Measurements from ENCODE around the gene CCDC97.

Gene CCDC97

DNA sequence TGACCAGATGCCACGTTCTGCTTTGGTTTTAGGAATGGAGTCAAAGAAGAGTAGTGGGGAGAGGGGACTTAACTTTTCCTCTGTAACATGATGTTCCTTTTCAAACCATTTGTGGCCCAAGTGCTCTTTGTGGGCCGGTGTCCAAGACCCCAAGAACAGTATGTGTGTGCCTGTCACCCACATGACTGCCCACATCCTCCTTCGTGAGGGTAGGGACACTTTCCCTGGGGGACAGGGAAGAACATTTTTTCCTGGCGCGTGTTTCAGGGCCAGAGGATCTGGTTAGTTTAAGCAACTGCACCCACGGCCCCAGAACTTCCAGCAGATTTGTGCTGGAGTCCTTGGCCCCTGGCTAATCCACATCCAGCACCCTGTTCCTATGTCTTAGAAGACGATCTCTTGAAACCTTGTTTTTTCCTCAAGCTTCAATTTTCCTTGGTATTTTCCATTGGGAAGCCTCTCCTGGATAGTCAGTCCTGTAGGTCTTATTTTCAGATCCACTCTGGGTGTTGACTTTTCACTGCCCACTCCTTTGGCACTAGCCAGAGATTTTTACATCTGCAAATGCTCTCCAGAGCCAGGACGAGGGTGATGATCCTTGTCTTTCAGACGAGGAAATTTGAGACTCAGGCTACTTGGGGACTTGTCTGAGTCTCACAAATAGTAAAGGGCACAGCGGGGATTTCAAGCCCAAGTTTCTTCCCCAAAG is 10.8 kb upstream of the CCDC97 start:
- no peak for DNase-seq

- no peak for DNase-seq
Observed at GRCh38 chr19:41299755-41300089, 10.2 kb upstream of the CCDC97 start.

- DNase-seq: peak; percentile 30
Observed at GRCh38 chr19:41300555-41300954, 9.4 kb upstream of the CCDC97 start.

DNA sequence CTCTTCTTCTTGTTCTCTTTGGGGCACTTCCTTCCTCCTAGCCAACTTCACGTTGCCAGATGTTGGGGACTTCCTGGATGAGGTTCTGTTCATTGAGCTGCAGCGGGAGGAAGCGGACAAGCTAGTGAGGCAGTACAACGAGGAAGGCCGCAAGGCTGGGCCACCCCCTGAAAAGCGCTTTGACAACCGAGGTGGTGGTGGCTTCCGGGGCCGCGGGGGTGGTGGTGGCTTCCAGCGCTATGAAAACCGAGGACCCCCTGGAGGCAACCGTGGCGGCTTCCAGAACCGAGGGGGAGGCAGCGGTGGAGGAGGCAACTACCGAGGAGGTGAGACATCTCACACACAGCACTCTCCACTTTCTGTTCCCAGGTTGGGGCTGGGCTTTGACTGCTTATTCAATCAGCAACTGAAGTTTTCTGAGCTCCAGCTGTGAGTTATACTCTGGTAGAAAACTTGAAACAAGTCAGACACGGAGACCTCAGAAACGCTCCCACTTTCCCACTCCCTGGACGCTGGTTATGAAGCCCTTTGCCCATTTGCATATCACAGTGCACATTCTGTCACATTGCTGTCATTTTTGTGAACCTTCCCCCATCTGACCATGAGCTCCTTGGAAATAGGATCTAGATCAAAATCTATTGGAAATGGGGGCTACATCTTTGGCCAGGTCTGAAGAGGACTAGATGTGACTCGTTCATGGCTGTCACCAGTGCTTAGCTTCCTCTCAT is 7.2 kb upstream of the CCDC97 start:
- DNase-seq: no peak

GRCh38 chr19:41303954-41304353 is 6.0 kb upstream of the CCDC97 start:
- DNase-seq: no peak

DNA sequence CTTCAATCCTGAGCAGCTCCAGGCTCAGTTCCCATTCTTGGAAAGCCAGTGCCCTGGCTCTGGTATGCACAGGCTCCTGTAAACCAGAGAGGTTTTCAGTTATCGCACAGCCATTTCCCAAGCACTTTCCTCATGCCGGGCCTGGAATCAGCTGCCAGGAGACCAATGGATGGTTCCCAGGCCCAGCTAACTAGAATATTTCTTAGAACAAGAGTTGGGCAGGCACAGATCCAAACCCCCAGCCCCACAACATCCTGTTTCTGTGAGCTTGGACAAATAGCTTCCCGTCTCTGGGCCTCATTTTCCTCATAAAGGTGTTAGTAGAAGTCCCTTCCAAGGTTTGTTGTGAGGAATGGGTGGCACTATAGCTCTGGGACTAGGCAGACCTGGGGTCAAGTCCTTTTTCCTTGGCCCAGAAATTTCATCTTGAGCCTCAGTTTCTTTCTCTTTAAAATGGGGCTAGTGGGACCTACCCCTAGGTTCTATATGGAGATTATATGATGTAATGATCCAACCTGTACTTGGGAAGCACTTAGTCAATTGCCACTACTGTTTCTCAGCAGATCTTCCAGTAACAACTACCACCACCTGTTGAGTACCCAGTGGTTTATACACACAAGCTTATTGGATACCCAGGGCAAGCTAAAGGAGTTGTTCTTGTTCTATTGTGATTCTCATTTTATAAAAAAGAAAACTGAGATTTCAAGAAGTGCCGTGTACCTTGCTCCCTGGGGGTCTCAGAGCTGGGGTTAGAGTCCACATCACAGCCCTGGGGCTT is 5.1 kb upstream of the CCDC97 start:
- DNase-seq: no peak

DNA sequence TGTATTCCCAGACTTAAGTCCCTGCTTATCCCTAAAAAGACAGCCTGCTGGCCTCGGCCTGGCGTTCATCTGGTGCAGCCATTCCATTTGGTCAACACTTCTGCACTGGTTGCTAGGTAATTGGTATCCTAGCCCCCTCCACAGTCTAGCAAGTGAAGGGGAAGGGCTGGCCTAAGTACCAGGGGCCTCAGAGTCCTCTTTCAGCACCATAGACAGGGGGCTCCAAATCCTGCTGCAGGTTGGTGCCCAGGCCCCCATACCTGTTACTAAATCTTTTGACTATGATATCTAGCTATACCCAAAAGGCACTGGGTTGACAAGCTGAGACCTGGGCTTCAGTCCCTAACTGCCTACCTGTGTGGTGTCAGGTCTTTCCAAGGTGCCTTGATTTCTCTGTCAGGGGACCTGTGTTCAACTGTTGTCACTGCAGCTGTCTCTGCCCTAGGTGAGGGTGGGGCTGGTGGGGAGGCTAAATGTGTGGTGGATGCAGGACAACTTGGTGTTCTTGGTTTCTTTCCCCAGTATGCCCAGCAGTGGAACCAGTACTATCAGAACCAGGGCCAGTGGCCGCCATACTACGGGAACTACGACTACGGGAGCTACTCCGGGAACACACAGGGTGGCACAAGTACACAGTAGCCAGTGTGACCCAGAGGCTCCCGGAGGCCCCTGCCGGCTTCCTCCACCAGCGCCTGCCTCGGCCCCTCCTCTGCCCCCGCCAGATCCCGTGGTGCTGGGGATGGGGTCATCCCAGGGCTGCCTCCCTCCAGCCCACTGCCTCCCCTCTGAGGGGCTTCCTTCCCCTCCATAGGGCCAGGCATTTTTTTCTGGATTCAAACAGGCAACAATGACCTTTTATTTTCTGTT is 3.8 kb upstream of the CCDC97 start:
- DNase-seq: no peak

DNA sequence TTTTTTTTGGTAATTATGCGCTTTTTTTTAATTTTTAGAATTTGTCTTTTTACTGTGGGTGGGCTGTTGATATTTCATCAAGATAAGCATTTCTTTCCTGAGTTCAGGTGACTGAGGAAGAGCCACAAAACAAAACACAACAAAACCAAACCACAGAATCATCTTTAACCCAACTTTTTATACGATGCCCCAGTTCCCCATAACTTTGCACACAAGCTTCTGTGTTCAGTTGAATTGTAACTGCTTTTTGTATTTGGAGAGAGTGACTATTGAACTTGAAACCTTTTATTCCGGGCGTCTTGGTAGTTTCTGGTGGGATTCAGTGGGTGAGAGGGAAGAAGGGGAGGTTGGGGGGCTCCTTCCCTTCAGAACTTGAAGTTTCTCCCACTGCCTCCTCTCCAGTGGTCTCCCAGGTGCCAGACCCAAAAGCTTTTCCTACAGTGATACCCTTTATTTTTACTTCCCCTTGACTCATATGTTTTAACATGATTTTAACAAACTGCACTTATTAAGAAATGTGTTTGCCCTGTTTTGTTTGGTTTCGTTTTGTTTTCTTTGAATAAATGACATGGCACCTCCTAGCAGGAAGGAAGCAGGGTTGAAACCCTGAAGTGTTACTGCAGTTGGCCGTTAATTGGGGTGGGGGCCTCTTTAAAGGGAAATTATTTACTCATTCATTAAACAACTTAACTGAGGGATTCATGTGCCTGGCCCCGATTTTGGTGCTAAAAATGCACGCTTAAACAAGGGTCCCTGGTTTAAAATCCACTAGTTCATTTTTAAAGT is 2.7 kb upstream of the CCDC97 start:
- no peak for DNase-seq

- DNase-seq: no peak
Observed at GRCh38 chr19:41307954-41308449, 2.0 kb upstream of the CCDC97 start.

GRCh38 chr19:41308450-41309179 is 1.4 kb upstream of the CCDC97 start:
- DNase-seq: peak; percentile 56

- no peak for DNase-seq
Observed at GRCh38 chr19:41309180-41310032, 566 bp upstream of the CCDC97 start.

DNA sequence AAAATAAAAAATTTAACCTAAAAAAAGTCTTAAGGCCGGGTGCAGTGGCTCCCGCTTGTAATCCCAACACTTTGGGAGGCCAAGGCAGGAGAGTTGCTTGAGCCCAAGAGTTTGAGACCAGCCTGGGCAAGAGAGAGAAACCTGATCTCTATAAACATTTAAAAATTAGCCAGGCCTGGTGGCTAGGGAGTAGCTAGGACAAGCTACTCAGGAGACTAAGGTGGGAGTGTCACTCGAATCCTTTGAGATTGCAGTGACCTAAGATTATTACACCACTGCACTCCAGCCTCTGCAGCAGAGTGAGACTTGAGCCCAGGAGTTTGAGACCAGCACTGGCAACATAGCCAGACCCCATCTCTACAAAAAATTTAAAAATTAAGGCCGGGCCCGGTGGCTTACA is 1.1 kb downstream of the CCDC97 start:
- DNase-seq: no peak

DNA sequence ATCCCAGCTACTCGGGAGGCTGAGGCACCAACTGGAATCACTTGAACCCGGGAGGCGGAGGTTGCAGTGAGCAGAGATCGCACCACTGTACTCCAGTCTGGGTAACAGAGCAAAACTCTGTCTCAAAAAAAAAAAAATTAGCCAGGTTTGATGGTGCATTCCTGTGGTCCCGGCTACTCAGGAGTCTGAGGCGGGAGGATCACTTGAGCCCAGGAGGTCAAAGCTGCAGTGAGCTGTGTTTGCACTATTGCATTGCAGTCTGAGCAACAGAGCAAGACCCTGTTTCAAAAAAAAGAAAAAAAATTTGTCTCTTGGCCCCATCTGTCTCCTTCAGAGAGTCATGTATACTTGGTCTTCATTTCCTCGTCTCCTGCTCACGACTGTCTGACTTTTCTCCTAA is 1.6 kb downstream of the CCDC97 start:
- DNase-seq: no peak

- DNase-seq: no peak
Observed at GRCh38 chr19:41316306-41316920, 6.4 kb downstream of the CCDC97 start.

GRCh38 chr19:41318696-41319499 is 8.9 kb downstream of the CCDC97 start:
- DNase-seq: no peak

GRCh38 chr19:41319500-41320184 is 9.7 kb downstream of the CCDC97 start:
- DNase-seq: no peak

- no peak for DNase-seq
Observed at GRCh38 chr19:41320185-41320518, 10.2 kb downstream of the CCDC97 start.

- no peak for DNase-seq
Observed at GRCh38 chr19:41320568-41320967, 10.6 kb downstream of the CCDC97 start.
